ENCODE data around the gene GMEB2.

The GMEB2 gene

GRCh38 chr20:63555661-63556381 is 71.1 kb downstream of the GMEB2 start:
- DNase-seq = no peak

GRCh38 chr20:63554361-63555278 is 72.3 kb downstream of the GMEB2 start:
- DNase-seq = no peak

- no peak for DNase-seq
These were observed 73.0 kb downstream of the GMEB2 start, which contains the start of gene FNDC11 for GRCh38 chr20:63553933-63554290. Gene FNDC11, plus strand, starts transcription at chr20:63554159. Its CDS starts 1,505 bp downstream, at chr20:63555664.

- DNase-seq = peak; percentile 15
These were observed 73.5 kb downstream of the GMEB2 start for GRCh38 chr20:63553251-63553932.

- no peak for DNase-seq
These were observed 74.2 kb downstream of the GMEB2 start for GRCh38 chr20:63552481-63553249.

- DNase-seq = no peak
These were observed 75.8 kb downstream of the GMEB2 start for GRCh38 chr20:63551068-63551467.

GRCh38 chr20:63549679-63550282 is 77.1 kb downstream of the GMEB2 start:
- no peak for DNase-seq

GRCh38 chr20:63549019-63549418 is 77.9 kb downstream of the GMEB2 start:
- no peak for DNase-seq

GRCh38 chr20:63548542-63548941 is 78.4 kb downstream of the GMEB2 start:
- DNase-seq = no peak

- DNase-seq = no peak
These were observed 79.0 kb downstream of the GMEB2 start, which contains the start of gene SRMS for GRCh38 chr20:63547725-63548480. Gene SRMS, minus strand, starts transcription at chr20:63547749. Its CDS starts 286 bp downstream, at chr20:63547463.

GRCh38 chr20:63546956-63547724 is 79.8 kb downstream of the GMEB2 start:
- no peak for DNase-seq

GRCh38 chr20:63546256-63546955 is 80.5 kb downstream of the GMEB2 start:
- no peak for DNase-seq

- no peak for DNase-seq
These were observed 81.1 kb downstream of the GMEB2 start for GRCh38 chr20:63545814-63546213.

- no peak for DNase-seq
These were observed 81.9 kb downstream of the GMEB2 start for GRCh38 chr20:63544958-63545516.

- no peak for DNase-seq
These were observed 82.5 kb downstream of the GMEB2 start for GRCh38 chr20:63544241-63544957.

- no peak for DNase-seq
These were observed 83.2 kb downstream of the GMEB2 start for GRCh38 chr20:63543733-63544132.

- DNase-seq = no peak
These were observed 83.8 kb downstream of the GMEB2 start for GRCh38 chr20:63543131-63543530.

GRCh38 chr20:63542696-63543095 is 84.2 kb downstream of the GMEB2 start:
- no peak for DNase-seq

All from NCI-H2029 treated with DMSO at 0.1 percent for 48 hours (cell line).